Measurements from ENCODE around the gene OLA1.

- no peak for TF ChIP-seq POLR2A (IDR thresholded peaks at IDR 0.05)
- TF ChIP-seq, protein P1, sequence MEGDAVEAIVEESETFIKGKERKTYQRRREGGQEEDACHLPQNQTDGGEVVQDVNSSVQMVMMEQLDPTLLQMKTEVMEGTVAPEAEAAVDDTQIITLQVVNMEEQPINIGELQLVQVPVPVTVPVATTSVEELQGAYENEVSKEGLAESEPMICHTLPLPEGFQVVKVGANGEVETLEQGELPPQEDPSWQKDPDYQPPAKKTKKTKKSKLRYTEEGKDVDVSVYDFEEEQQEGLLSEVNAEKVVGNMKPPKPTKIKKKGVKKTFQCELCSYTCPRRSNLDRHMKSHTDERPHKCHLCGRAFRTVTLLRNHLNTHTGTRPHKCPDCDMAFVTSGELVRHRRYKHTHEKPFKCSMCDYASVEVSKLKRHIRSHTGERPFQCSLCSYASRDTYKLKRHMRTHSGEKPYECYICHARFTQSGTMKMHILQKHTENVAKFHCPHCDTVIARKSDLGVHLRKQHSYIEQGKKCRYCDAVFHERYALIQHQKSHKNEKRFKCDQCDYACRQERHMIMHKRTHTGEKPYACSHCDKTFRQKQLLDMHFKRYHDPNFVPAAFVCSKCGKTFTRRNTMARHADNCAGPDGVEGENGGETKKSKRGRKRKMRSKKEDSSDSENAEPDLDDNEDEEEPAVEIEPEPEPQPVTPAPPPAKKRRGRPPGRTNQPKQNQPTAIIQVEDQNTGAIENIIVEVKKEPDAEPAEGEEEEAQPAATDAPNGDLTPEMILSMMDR (IDR thresholded peaks at IDR 0.05) = peak; percentile 65 to 94 (median 79)
These were observed 208.5 kb downstream of the OLA1 start for GRCh38 chr2:174039551-174040416.
